Coronary artery (tissue), 2 donors: ENCODE measurements around the gene NOXA1.

ENCODE experiments used
- DNase-seq: peaks from one replicate; pipeline ENCODE4 v3.0.0-alpha.2; 2017; ENCODE audit warnings: low spot score
- H3K27ac ChIP-seq, 2 donors: fragments of 200-600 bp; sonication (generic); one replicate each; pipeline ENCODE4 v1.5.1; 2016 to 2019
- H3K4me3 ChIP-seq: fragments of 200-600 bp; sonication (generic); 2 replicates; pipeline ENCODE4 v1.5.1; 2016; ENCODE audit warnings: mild to moderate bottlenecking, moderate library complexity
- CTCF ChIP-seq: fragments of 200-600 bp; sonication (generic); IDR thresholded peaks from one replicate; pipeline ENCODE4 v1.5.1; 2019; ENCODE audit warnings: antibody characterized with exemption

The NOXA1 gene

DNA sequence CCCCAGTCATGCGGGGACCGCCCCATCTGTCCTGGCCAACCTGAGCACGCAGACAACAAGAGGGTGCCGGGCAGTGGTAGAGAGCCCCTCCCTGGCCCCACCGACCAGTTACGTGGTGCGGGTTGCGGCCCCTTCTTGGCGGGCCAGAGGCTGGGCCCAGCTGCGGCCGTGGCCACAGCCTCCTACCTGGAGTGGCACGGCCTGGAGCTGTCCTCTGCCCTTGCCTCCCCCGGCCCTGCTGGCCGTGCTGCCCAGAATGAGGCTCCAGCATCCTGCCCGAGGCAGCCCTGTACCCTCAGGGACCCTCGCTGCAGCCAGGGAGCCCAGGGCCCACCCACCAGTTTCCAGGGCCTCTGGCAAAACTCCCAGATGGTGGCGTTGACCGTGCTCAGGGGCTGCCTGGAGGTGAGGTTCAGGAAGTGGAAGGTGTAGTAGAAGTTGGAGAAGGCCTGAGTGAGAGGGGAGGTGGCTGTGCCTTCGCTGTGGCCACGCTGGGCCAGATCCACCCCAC lies 12.2 kb downstream of the NOXA1 start:
- Histone ChIP-seq H3K27ac (no peak overlapping the region), H3K4me3 (no peak overlapping the region)
- no peak for TF ChIP-seq CTCF
- DNase-seq, result no peak

DNA sequence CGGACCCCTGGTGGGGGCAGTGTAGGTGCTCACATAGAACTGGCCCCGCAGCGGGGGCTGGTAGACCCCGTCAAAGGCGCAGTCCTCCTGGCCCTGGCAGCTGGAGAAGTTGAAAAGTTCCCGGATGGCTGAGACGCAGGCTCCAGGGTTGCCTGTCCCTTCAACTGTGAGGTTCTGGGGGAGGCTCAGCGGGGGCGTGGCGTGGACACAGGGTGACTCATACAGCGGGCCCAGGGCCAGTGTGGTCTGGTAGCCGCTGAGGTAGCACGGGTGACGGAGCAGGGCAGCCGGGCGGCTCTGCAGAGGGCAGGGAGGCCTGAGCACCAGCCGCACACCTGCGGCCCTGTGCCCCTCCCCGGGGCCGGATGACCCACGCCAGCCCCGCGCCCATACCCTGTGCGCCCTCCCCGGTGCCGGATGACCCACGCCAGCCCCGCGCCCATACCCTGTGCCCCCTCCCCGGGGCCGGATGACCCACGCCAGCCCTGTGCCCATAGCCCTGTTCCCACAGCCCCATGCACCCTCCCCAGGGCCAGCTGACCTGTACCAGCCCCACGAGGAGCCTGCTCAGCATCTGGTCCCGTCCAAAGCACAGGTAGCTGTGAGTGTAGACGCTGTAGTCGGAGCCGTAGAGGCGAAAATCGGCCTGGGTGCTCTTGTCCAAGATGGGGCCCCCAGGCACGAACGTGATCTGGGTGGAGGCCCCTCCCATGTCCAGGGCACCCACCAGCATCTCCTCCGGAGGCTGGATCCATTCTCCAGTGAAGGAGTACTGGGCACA lies 13.0 kb downstream of the NOXA1 start:
- TF ChIP-seq CTCF, result no peak
- Histone ChIP-seq H3K4me3 (no peak overlapping the region), H3K27ac (no peak overlapping the region)
- no peak for DNase-seq

DNA sequence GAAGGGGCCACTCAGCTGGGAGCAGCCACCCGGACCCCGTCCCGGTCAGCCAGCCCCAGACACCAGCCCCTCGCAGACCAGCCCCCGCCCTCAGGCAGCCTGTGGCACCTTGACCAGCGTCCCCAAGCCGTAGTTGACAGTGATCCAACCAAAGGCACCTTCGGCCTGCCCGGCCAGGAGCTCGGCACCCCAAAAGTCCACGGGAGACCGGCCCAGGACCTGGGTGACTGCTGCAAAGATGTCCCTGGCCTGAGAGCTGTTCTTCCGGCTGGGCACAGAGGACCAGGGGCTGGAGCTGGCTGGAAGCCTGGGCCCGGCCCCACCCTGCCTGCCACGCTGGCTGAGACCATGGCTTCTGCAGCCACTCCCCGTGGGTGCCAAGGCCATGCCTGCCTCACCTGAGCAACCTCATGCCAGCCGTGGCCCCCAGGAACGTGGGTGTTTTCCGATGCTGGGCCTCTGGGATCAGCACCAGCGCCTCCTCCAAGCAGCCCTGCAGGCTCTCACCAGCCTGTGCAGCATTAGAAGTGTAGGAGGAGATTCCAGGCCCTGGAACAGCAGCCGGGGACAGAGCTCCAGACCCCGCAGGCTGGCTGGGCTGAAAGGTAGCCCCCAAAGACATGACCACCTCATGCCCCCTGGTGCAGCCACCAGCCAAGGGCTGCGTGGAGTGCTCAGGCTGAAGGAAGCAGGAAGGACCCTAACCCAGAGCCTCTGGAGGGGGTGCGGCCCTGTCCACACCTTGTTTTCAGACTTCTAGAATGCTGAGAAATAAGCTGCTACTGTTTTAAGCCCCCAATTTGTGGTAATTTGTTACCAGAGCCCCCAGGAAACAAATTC lies 13.8 kb downstream of the NOXA1 start:
- Histone ChIP-seq H3K4me3 (no peak overlapping the region), H3K27ac (no peak overlapping the region)
- TF ChIP-seq CTCF, result no peak
- no peak for DNase-seq

GRCh38 chr9:137437691-137438590 lies 14.7 kb downstream of the NOXA1 start:
- no peak overlapping the region for H3K4me3 ChIP-seq
- H3K27ac ChIP-seq, result no peak overlapping the region
- DNase-seq, result no peak
- TF ChIP-seq CTCF, result no peak

- no peak for DNase-seq
- no peak for TF ChIP-seq CTCF
- H3K27ac ChIP-seq, result no peak overlapping the region
- H3K4me3 ChIP-seq, result no peak overlapping the region
Measured at GRCh38 chr9:137438591-137439157, 15.5 kb downstream of the NOXA1 start.

DNA sequence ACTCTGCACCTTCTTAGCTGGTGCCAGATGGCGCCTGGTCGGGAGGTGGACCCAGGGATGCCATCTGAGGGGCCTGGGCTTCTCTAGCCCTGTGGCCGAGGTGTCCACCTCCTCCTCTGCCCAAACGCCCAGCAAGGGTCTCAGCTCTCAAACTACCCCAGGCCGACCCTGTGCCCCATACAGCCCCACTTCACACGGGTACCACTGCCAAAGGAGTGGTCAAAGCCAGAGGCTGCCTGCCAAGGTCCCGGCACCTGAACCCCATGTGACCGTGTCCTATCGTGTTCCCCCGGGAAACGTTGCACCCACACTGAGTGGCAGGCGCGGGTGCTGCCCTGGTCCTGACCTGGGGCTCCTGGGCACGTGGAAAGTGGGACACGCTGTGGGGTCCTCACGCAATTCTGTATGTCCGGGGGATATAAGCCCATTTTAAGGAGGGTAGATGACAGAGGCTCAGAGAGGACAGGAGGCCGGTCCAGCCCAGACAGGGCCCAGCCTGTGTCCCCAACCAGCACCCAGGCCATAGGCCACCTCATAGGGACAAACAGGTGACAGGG lies 16.0 kb downstream of the NOXA1 start:
- TF ChIP-seq CTCF, result no peak
- no peak for DNase-seq
- Histone ChIP-seq H3K27ac (no peak overlapping the region), H3K4me3 (no peak overlapping the region)
